Uterus (tissue), 4 donors: ENCODE data around the gene ZSWIM1. TPM values are rescaled to one million over a fixed set of nuclear protein-coding genes. Genes with fewer than 3 reads are reported as not detected.

Source experiments
- DNase-seq, 2 donors: peaks; one replicate each; pipeline ENCODE4 v3.0.0-alpha.2; 2019 to 2020
- H3K27ac ChIP-seq, 2 donors: fragments of 200-600 bp; sonication (generic); 1 replicate in 1 of 2; 2 replicates in 1 of 2; pipeline ENCODE4 v1.5.1; 2016 to 2018
- H3K27me3 ChIP-seq, 2 donors: fragments of 200-600 bp; sonication (generic); one replicate each; pipeline ENCODE4 v1.5.1; 2018 to 2019; ENCODE audit warnings: control low read depth in 1 of 2
- H3K36me3 ChIP-seq, 2 donors: fragments of 200-600 bp; sonication (generic); one replicate each; pipeline ENCODE4 v1.5.1; 2019; ENCODE audit warnings: control low read depth in 1 of 2
- H3K4me1 ChIP-seq, 2 donors: fragments of 200-600 bp; sonication (generic); one replicate each; pipeline ENCODE4 v1.5.1; 2018 to 2019; ENCODE audit warnings: control low read depth in 1 of 2
- H3K4me3 ChIP-seq, 2 donors: fragments of 200-600 bp; sonication (generic); 1 replicate in 1 of 2; 2 replicates in 1 of 2; pipeline ENCODE4 v1.5.1; 2018 to 2019; ENCODE audit warnings: mild to moderate bottlenecking in 1 of 2
- H3K9me3 ChIP-seq, 2 donors: fragments of 200-600 bp; sonication (generic); one replicate each; pipeline ENCODE4 v1.5.1; 2019; ENCODE audit warnings: control low read depth in 1 of 2
- CTCF ChIP-seq, 4 experiments: fragments of 200-600 bp in 2 of 4; fragments of 450-650 bp in 2 of 4; sonication (generic) in 2 of 4; IDR thresholded peaks; one replicate each; pipeline ENCODE4 v1.5.1; 2016 to 2019; ENCODE audit warnings: antibody characterized with exemption in 4 of 4, mild to moderate bottlenecking in 2 of 4, moderate library complexity in 1 of 4
- POLR2A ChIP-seq, 2 donors: fragments of 450-650 bp; IDR thresholded peaks; one replicate each; pipeline ENCODE4 v1.6.1; 2016; ENCODE audit warnings: antibody characterized with exemption in 2 of 2, mild to moderate bottlenecking in 1 of 2, moderate library complexity in 1 of 2
- intact Hi-C: fragments of 100-400 bp; cut with DNase I; formaldehyde crosslinking; loops from one replicate; pipeline ENCODE4 v1.15.1; 2023; ENCODE audit warnings: low total_unique reads
- total RNA-seq, 4 donors: library from RNA; depleted of rRNA in 3 of 4; stranded (reverse); fragments of >200 nt in 3 of 4; gene quantifications; one replicate each; pipeline versions ENCODE4 v1.1.0 to v1.2.4, GENCODE V29; 2014 to 2023
- donor health status: DM: yes; HTN: yes; CAD: no.

Gene ZSWIM1
- total RNA-seq, 4 donors from 2014 or later = 0.77 to 12.2 (median 3.3) TPM

GRCh38 chr20:45910670-45911485, 29.9 kb downstream of the ZSWIM1 start:
- Histone ChIP-seq H3K36me3 (no peaks in the 10 kb centered on the region), H3K4me3 (peak overlapping the region; percentile 48 to 78), H3K9me3 (no peaks in the 10 kb centered on the region), H3K27ac (peak overlapping the region; percentile 90 to 96), H3K27me3 (no peaks in the 10 kb centered on the region), H3K4me1 (no peaks in the 10 kb centered on the region)
- intact Hi-C loops = no loop called here
- DNase-seq = peak; percentile 100
- TF ChIP-seq CTCF (IDR thresholded peaks at IDR 0.05) (peak in 1 of 4 experiments; percentile 16), POLR2A (IDR thresholded peaks at IDR 0.05) (peak; percentile 83 to 87)

GRCh38 chr20:45911486-45912343, 30.7 kb downstream of the ZSWIM1 start, which contains the start of gene PLTP:
TSS of gene PLTP (minus strand) at chr20:45912155. CDS start at chr20:45911452, 703 bp downstream.
- DNase-seq = peak; percentile 77 to 83
- H3K27me3 ChIP-seq = no peaks in the 10 kb centered on the region
- H3K4me3 ChIP-seq = peak within 1 kb of the TSS; percentile 48 to 78
- TF ChIP-seq POLR2A (IDR thresholded peaks at IDR 0.05) (peak; percentile 7 to 73), CTCF (IDR thresholded peaks at IDR 0.05) (no peak)
- intact Hi-C loops = no loop called here
- H3K9me3 ChIP-seq = no peaks in the 10 kb centered on the region
- H3K27ac ChIP-seq = peak within 1 kb of the TSS; percentile 90 to 96
- H3K4me1 ChIP-seq = no peaks in the 10 kb centered on the region
- H3K36me3 ChIP-seq = no peaks in the 10 kb centered on the region

- TF ChIP-seq CTCF (IDR thresholded peaks at IDR 0.05) (no peak), POLR2A (IDR thresholded peaks at IDR 0.05) (no peak)
- Histone ChIP-seq H3K27me3 (no peaks in the 10 kb centered on the region), H3K36me3 (no peaks in the 10 kb centered on the region), H3K27ac (peak overlapping the region; percentile 90 to 96), H3K9me3 (no peaks in the 10 kb centered on the region), H3K4me3 (peak overlapping the region; percentile 48 to 78), H3K4me1 (no peaks in the 10 kb centered on the region)
- intact Hi-C loops = no loop called here
- DNase-seq = no peak
These were observed 31.3 kb downstream of the ZSWIM1 start for GRCh38 chr20:45912344-45912682.

DNA sequence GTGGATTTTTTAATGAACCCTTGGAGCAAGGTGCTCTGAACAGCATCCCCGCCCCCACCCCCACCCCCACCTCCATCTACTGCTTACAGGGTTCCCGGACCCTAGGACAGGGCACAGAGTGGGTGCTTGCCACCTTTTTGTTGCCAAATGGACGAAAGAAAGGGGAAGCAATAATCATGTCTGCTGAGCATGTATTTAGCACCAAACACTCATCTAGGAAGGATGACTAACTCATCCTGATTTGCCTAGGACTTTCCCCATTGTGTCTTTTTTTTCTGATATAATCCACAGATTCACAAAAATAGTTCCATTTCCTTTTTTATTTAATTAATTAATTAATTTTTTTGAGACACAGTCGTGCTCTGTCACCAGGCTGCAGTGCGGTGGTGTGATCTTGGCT, 32.1 kb downstream of the ZSWIM1 start:
- no peaks in the 10 kb centered on the region for H3K4me1 ChIP-seq
- peak overlapping the region; percentile 90 to 96 for H3K27ac ChIP-seq
- H3K4me3 ChIP-seq = no peak overlapping the region
- no peaks in the 10 kb centered on the region for H3K36me3 ChIP-seq
- H3K27me3 ChIP-seq = no peaks in the 10 kb centered on the region
- no peak for TF ChIP-seq POLR2A (IDR thresholded peaks at IDR 0.05)
- no peak for TF ChIP-seq CTCF (IDR thresholded peaks at IDR 0.05)
- intact Hi-C loops = no loop called here
- no peak for DNase-seq
- no peaks in the 10 kb centered on the region for H3K9me3 ChIP-seq

- peaks cover 0 to 12% of the 10 kb centered on the region in 2 donors for H3K4me1 ChIP-seq
- no peaks in the 10 kb centered on the region for H3K9me3 ChIP-seq
- no peaks in the 10 kb centered on the region for H3K36me3 ChIP-seq
- H3K27me3 ChIP-seq = no peaks in the 10 kb centered on the region
- no peak overlapping the region for H3K4me3 ChIP-seq
- TF ChIP-seq CTCF (IDR thresholded peaks at IDR 0.05) (no peak), POLR2A (IDR thresholded peaks at IDR 0.05) (no peak)
- intact Hi-C loops = no loop called here
- peak overlapping the region; percentile 76 to 82 for H3K27ac ChIP-seq
- peak; percentile 64 to 71 for DNase-seq
These were observed 36.7 kb downstream of the ZSWIM1 start for GRCh38 chr20:45917790-45918141.
